DOHH2 (cell line): ENCODE data around the gene FAM193A.

ENCODE experiments used
- EZH2phosphoT487 ChIP-seq: fragments of 200-600 bp; sonication (generic); IDR thresholded peaks from 2 replicates; pipeline ENCODE4 v1.6.1; 2017; ENCODE audit warnings: borderline replicate concordance, mild to moderate bottlenecking, antibody characterized with exemption, low read length, moderate library complexity, mixed read lengths
- TF ChIP-seq, protein P1 (sequence below): fragments of 200-600 bp; sonication (generic); IDR thresholded peaks from one replicate; pipeline ENCODE4 v1.5.1; 2014; ENCODE audit warnings: antibody characterized with exemption, mild to moderate bottlenecking, low read depth, low read length; ENCODE audit not compliant: poor library complexity, severe bottlenecking

DNA sequence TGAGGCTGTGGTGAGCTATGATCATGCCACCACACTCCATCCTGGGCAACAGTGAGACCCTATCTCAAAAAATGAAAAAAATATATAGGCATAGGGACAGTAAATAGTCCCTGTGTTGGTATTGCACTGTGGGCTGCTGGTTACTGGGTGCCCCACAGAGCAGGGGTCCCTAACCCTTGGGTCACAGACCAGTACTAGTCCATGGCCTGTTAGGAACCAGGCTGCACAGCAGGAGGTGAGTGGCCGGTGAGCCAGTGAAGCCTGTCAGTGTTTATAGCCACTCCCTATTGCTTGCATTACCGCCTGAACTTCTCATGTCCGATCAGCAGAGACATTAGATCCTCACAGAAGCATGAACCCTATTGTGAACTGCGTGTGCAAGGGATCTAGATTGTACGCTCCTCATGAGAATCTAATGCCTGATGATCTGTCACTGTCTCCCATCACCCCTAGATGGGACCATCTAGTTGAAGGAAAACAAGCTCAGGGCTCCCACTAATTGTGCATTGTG is 113.2 kb downstream of the FAM193A start:
- TF ChIP-seq, protein P1, sequence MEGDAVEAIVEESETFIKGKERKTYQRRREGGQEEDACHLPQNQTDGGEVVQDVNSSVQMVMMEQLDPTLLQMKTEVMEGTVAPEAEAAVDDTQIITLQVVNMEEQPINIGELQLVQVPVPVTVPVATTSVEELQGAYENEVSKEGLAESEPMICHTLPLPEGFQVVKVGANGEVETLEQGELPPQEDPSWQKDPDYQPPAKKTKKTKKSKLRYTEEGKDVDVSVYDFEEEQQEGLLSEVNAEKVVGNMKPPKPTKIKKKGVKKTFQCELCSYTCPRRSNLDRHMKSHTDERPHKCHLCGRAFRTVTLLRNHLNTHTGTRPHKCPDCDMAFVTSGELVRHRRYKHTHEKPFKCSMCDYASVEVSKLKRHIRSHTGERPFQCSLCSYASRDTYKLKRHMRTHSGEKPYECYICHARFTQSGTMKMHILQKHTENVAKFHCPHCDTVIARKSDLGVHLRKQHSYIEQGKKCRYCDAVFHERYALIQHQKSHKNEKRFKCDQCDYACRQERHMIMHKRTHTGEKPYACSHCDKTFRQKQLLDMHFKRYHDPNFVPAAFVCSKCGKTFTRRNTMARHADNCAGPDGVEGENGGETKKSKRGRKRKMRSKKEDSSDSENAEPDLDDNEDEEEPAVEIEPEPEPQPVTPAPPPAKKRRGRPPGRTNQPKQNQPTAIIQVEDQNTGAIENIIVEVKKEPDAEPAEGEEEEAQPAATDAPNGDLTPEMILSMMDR: no peak
- no peak for TF ChIP-seq EZH2phosphoT487
